C4-2B (cell line): ENCODE results near the gene ELOVL6.

Source experiments
- ZFX ChIP-seq: fragments of 450-650 bp; IDR thresholded peaks from 2 replicates; pipeline ENCODE4 v1.6.1; 2017
- TF ChIP-seq, protein P1 (sequence below): fragments of 450-650 bp; conservative IDR thresholded peaks from 2 replicates; pipeline ENCODE4 v1.5.1; 2017; ENCODE audit warnings: mild to moderate bottlenecking

DNA sequence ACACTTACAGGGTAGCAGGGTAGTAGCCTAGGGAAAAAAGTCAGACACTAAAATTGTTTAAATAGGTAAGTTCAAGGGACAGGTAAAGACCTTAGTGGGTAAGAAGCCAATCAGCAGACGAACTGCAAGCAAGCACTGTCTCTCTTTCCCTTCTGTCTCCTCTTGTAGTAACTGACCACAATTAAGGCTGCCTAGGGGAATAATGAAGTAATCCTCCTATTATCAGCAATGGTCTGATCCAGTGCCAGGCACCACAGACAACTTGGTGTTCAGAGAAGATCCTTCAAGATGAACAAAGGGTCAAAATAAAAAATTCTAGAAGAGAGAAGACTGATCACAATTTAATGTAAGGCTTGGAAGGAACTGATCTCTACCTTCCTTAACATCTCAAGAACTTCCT is 62.9 kb downstream of the ELOVL6 start:
- TF ChIP-seq, protein P1, sequence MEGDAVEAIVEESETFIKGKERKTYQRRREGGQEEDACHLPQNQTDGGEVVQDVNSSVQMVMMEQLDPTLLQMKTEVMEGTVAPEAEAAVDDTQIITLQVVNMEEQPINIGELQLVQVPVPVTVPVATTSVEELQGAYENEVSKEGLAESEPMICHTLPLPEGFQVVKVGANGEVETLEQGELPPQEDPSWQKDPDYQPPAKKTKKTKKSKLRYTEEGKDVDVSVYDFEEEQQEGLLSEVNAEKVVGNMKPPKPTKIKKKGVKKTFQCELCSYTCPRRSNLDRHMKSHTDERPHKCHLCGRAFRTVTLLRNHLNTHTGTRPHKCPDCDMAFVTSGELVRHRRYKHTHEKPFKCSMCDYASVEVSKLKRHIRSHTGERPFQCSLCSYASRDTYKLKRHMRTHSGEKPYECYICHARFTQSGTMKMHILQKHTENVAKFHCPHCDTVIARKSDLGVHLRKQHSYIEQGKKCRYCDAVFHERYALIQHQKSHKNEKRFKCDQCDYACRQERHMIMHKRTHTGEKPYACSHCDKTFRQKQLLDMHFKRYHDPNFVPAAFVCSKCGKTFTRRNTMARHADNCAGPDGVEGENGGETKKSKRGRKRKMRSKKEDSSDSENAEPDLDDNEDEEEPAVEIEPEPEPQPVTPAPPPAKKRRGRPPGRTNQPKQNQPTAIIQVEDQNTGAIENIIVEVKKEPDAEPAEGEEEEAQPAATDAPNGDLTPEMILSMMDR: no peak
- TF ChIP-seq ZFX: no peak
